Measurements from ENCODE around the gene OR52N4.
A peak's percentile ranks its signal among the peaks of the same experiment; 100 is the strongest.
"Not testable (repeated sequence)": the region's sequence is repeated elsewhere in the genome, so short reads cannot be mapped to it uniquely, and the experiment has no call there.

Gene OR52N4

GRCh38 chr11:5753943-5754342, at the start of gene OR52N4:
OR52N4 (plus strand) TSS chr11:5754243; CDS start chr11:5754741, 498 bp downstream.
- no peak for TF ChIP-seq CTCF (IDR thresholded peaks at IDR 0.05; ENCODE audit: insufficient read depth, low read length, missing control alignments)
- no peak within 1 kb of the TSS for H3K4me3 ChIP-seq (ENCODE audit: low read depth, low read length)
- no peak for DNase-seq (ENCODE audit: low read depth, low spot score)
- CTCF ChIA-PET, result no interaction called here
- POLR2A ChIA-PET, result no interaction called here

- no peak for TF ChIP-seq CTCF (IDR thresholded peaks at IDR 0.05; ENCODE audit: insufficient read depth, low read length, missing control alignments)
- no peak overlapping the region for H3K4me3 ChIP-seq (ENCODE audit: low read depth, low read length)
- DNase-seq (ENCODE audit: low read depth, low spot score), result no peak
- ChIA-PET POLR2A (no interaction called here), CTCF (no interaction called here)
Measured at GRCh38 chr11:5705688-5706087, 48.4 kb upstream of the OR52N4 start.

GRCh38 chr11:5712507-5712906, 41.5 kb upstream of the OR52N4 start:
- peak; percentile 8 for TF ChIP-seq CTCF (IDR thresholded peaks at IDR 0.05; ENCODE audit: insufficient read depth, low read length, missing control alignments)
- ChIA-PET POLR2A (no interaction called here), CTCF (no interaction called here)
- no peak for DNase-seq (ENCODE audit: low read depth, low spot score)
- H3K4me3 ChIP-seq (ENCODE audit: low read depth, low read length), result no peak overlapping the region

- no peak overlapping the region for H3K4me3 ChIP-seq (ENCODE audit: low read depth, low read length)
- DNase-seq (ENCODE audit: low read depth, low spot score), result no peak
- TF ChIP-seq CTCF (IDR thresholded peaks at IDR 0.05; ENCODE audit: insufficient read depth, low read length, missing control alignments), result no peak
- CTCF ChIA-PET, result interaction anchor here (1.3 kb wide), 1 partner anchor 114 kb away, joined by 4 read pairs; no protein-coding TSS in a partner anchor
- POLR2A ChIA-PET, result no interaction called here
Measured at GRCh38 chr11:5713695-5714094, 40.3 kb upstream of the OR52N4 start.

- CTCF ChIA-PET; H3K4me3 ChIP-seq (ENCODE audit: low read depth, low read length); POLR2A ChIA-PET; DNase-seq (ENCODE audit: low read depth, low spot score): not testable (repeated sequence)
Measured at GRCh38 chr11:5716518-5716917, 37.5 kb upstream of the OR52N4 start.

GRCh38 chr11:5719703-5720495, 34.1 kb upstream of the OR52N4 start:
- DNase-seq (ENCODE audit: low read depth, low spot score), result no peak
- no peak overlapping the region for H3K4me3 ChIP-seq (ENCODE audit: low read depth, low read length)
- ChIA-PET POLR2A (no interaction called here), CTCF (no interaction called here)
- no peak for TF ChIP-seq CTCF (IDR thresholded peaks at IDR 0.05; ENCODE audit: insufficient read depth, low read length, missing control alignments)

- CTCF ChIA-PET, result no interaction called here
- TF ChIP-seq CTCF (IDR thresholded peaks at IDR 0.05; ENCODE audit: insufficient read depth, low read length, missing control alignments), result no peak
- H3K4me3 ChIP-seq (ENCODE audit: low read depth, low read length), result no peak overlapping the region
- POLR2A ChIA-PET, result no interaction called here
- no peak for DNase-seq (ENCODE audit: low read depth, low spot score)
Measured at GRCh38 chr11:5722622-5723021, 31.4 kb upstream of the OR52N4 start.

Measured in AG04449 (cell line).